Keratinocyte (primary cell): Measurements from ENCODE around the gene HYAL1. TPM values are rescaled to one million over a fixed set of nuclear protein-coding genes. Genes with fewer than 3 reads are reported as not detected.

Source experiments
- DNase-seq: peaks from one replicate; pipeline ENCODE4 v3.0.0-alpha.2; 2011; ENCODE audit warnings: low read depth, missing footprints, low spot score
- FAIRE-seq: peaks from 2 replicates; lab custom pipeline; 2011; peaks lifted over from hg19 to GRCh38; lab: Jason Lieb, UNC
- H2AFZ ChIP-seq: 2 replicates; pipeline ENCODE4 v1.6.0; 2012; ENCODE audit warnings: low read length, control low read depth, inconsistent platforms; ENCODE audit not compliant: control insufficient read depth
- H3K27ac ChIP-seq: 2 replicates; pipeline ENCODE4 v1.5.1; 2011; ENCODE audit warnings: low read length; ENCODE audit not compliant: control insufficient read depth, insufficient read depth
- H3K27me3 ChIP-seq: 3 replicates; pipeline ENCODE4 v1.6.0; 2011; ENCODE audit warnings: low read length; ENCODE audit not compliant: control insufficient read depth, insufficient read depth; ENCODE audit errors: extremely low read depth
- H3K36me3 ChIP-seq, 2 experiments: 2 replicates in 1 of 2; 3 replicates in 1 of 2; pipeline ENCODE4 v1.5.1; 2011; ENCODE audit warnings: low read length in 2 of 2, mild to moderate bottlenecking in 1 of 2; ENCODE audit not compliant: control insufficient read depth in 2 of 2, insufficient read depth in 2 of 2; ENCODE audit errors: extremely low read depth in 1 of 2
- H3K4me1 ChIP-seq: 3 replicates; pipeline ENCODE4 v1.5.1; 2011; ENCODE audit warnings: low read length; ENCODE audit not compliant: control insufficient read depth, insufficient read depth; ENCODE audit errors: extremely low read depth
- H3K4me2 ChIP-seq: 3 replicates; pipeline ENCODE4 v1.6.0; 2011; ENCODE audit warnings: low read depth, low read length; ENCODE audit not compliant: control insufficient read depth, insufficient read depth; ENCODE audit errors: extremely low read depth
- H3K4me3 ChIP-seq, 3 experiments: fragments of 200-600 bp in 1 of 3; sonication (generic) in 1 of 3; 2 replicates in 2 of 3; 3 replicates in 1 of 3; pipeline ENCODE4 v1.5.1; 2011 to 2016; ENCODE audit warnings: low read length in 3 of 3, mild to moderate bottlenecking in 3 of 3, control low read depth in 2 of 3, inconsistent platforms in 1 of 3, low read depth in 1 of 3, mixed read lengths in 1 of 3, mixed run types in 1 of 3, moderate library complexity in 1 of 3; ENCODE audit not compliant: control insufficient read depth in 2 of 3, insufficient read depth in 2 of 3; ENCODE audit errors: extremely low read depth in 1 of 3
- H3K79me2 ChIP-seq: 2 replicates; pipeline ENCODE4 v1.6.0; 2012; ENCODE audit warnings: low read length; ENCODE audit not compliant: control insufficient read depth, insufficient read depth
- H3K9ac ChIP-seq: 3 replicates; pipeline ENCODE4 v1.6.0; 2011; ENCODE audit warnings: low read length; ENCODE audit not compliant: control insufficient read depth, insufficient read depth; ENCODE audit errors: extremely low read depth
- H3K9me1 ChIP-seq: 3 replicates; pipeline ENCODE4 v1.6.0; 2011; ENCODE audit warnings: low read length; ENCODE audit not compliant: control insufficient read depth, insufficient read depth; ENCODE audit errors: extremely low read depth
- H3K9me3 ChIP-seq: 2 replicates; pipeline ENCODE4 v1.5.1; 2012; ENCODE audit warnings: low read depth, low read length; ENCODE audit not compliant: control insufficient read depth
- H4K20me1 ChIP-seq: 3 replicates; pipeline ENCODE4 v1.6.0; 2011; ENCODE audit warnings: low read length; ENCODE audit not compliant: control insufficient read depth, insufficient read depth; ENCODE audit errors: extremely low read depth
- CTCF ChIP-seq, 3 experiments: IDR thresholded peaks in 1 of 3; conservative IDR thresholded peaks in 1 of 3; optimal IDR thresholded peaks in 1 of 3; 2 replicates in 2 of 3; 3 replicates in 1 of 3; pipeline versions ENCODE3 to v1.5.1; 2011; ENCODE audit warnings: low read length in 3 of 3, mild to moderate bottlenecking in 3 of 3, moderate library complexity in 2 of 3, control low read depth in 1 of 3, inconsistent platforms in 1 of 3; ENCODE audit not compliant: insufficient read depth in 2 of 3; ENCODE audit errors: extremely low read depth in 1 of 3
- EZH2 ChIP-seq: IDR thresholded peaks from one replicate; pipeline ENCODE4 v1.6.1; 2012; ENCODE audit warnings: inconsistent platforms, mild to moderate bottlenecking, low read length, moderate library complexity
- dilution Hi-C: fragments of 300-500 bp; cut with MboI; formaldehyde crosslinking; loops from one replicate; pipeline ENCODE4 v1.7.0; 2020; ENCODE audit warnings: low sequenced_read_pairs; ENCODE audit not compliant: extremely low pct_ligation_motif_present
- polyA plus RNA-seq, 5 experiments: library from polyadenylated mRNA; depleted of rRNA in 3 of 5; stranded (reverse) in 3 of 5; stranded (forward) in 1 of 5; unstranded in 1 of 5; fragments of >200 nt; gene quantifications; 1 replicate in 1 of 5; 2 replicates in 3 of 5; 3 replicates in 1 of 5; pipeline versions ENCODE4 v1.2.1 to v1.2.3, GENCODE V29; 2011 to 2012; ENCODE audit warnings: missing spikeins in 2 of 5, low read depth in 1 of 5, low replicate concordance in 1 of 5

The HYAL1 gene
- polyA plus RNA-seq, 1 donor (not counting 4 experiments of a cell fraction or from before 2014, with no cell fraction given): 13.9 TPM

GRCh38 chr3:50325497-50326181 lies 22.3 kb upstream of the HYAL1 start:
- no peaks in the 10 kb centered on the region for H4K20me1 ChIP-seq
- dilution Hi-C loops: no loop called here
- DNase-seq: no peak
- FAIRE-seq: no peak
- H3K27me3 ChIP-seq: no peaks in the 10 kb centered on the region
- H3K4me3 ChIP-seq: no peak overlapping the region
- H3K4me2 ChIP-seq: no peak overlapping the region
- peaks cover 27% of the 10 kb centered on the region for H3K79me2 ChIP-seq
- no peak overlapping the region for H3K27ac ChIP-seq
- no peaks in the 10 kb centered on the region for H3K9me3 ChIP-seq
- TF ChIP-seq EZH2 (no peak), CTCF (optimal IDR thresholded peaks at IDR 0.05 in 1 of 3, IDR thresholded peaks at IDR 0.05 in 1 of 3, conservative IDR thresholded peaks at IDR 0.05 in 1 of 3; ENCODE audit: extremely low read depth in 1 of 3, insufficient read depth in 2 of 3, low read length in 3 of 3) (no peak)
- H3K4me1 ChIP-seq: peaks cover 16% of the 10 kb centered on the region
- no peak overlapping the region for H3K9ac ChIP-seq
- H3K36me3 ChIP-seq: peaks cover 16 to 24% of the 10 kb centered on the region in 2 experiments
- H3K9me1 ChIP-seq: no peaks in the 10 kb centered on the region
- H2AFZ ChIP-seq: no peak overlapping the region

GRCh38 chr3:50325113-50325480 lies 21.7 kb upstream of the HYAL1 start:
- H3K79me2 ChIP-seq: peaks cover 29% of the 10 kb centered on the region
- peaks cover 21% of the 10 kb centered on the region for H3K4me1 ChIP-seq
- H3K9me3 ChIP-seq: no peaks in the 10 kb centered on the region
- TF ChIP-seq EZH2: no peak
- TF ChIP-seq CTCF (optimal IDR thresholded peaks at IDR 0.05 in 1 of 3, IDR thresholded peaks at IDR 0.05 in 1 of 3, conservative IDR thresholded peaks at IDR 0.05 in 1 of 3; ENCODE audit: extremely low read depth in 1 of 3, insufficient read depth in 2 of 3, low read length in 3 of 3): no peak
- no peaks in the 10 kb centered on the region for H4K20me1 ChIP-seq
- H3K9me1 ChIP-seq: no peaks in the 10 kb centered on the region
- dilution Hi-C loops: no loop called here
- FAIRE-seq (no peak), DNase-seq (no peak)
- H3K4me2 ChIP-seq: no peak overlapping the region
- no peak overlapping the region for H3K9ac ChIP-seq
- no peak overlapping the region for H2AFZ ChIP-seq
- no peak overlapping the region for H3K27ac ChIP-seq
- H3K4me3 ChIP-seq: no peak overlapping the region
- peaks cover 13 to 18% of the 10 kb centered on the region in 2 experiments for H3K36me3 ChIP-seq
- no peaks in the 10 kb centered on the region for H3K27me3 ChIP-seq
